GM12878 (cell line): Measurements from ENCODE around the gene CDCA3. TPM values are rescaled to one million over a fixed set of nuclear protein-coding genes. Genes with fewer than 3 reads are reported as not detected.
A peak's percentile ranks its signal among the peaks of the same experiment; 100 is the strongest.

Source experiments
- ATAC-seq: fragments of 200-7000 bp; cut with Tn5 transposase; 3 replicates; pipeline ENCODE4 v1.9.1; 2020; ENCODE audit warnings: mild to moderate bottlenecking, moderate library complexity
- BruUV-seq: library from RNA; stranded (reverse); fragments of 400-500 nt; replicated peaks from 2 replicates; lab custom pipeline; 2021; lab: Mats Ljungman, UMichigan
- CTCF ChIA-PET: fragments of 300-600 bp; sonication (Branson Sonifier 250); formaldehyde crosslinking; extraction: SDS; loops from one replicate; lab custom pipeline; 2021; ENCODE audit warnings: inconsistent platforms; lab: Yijun Ruan, JAX
- POLR2A ChIA-PET: fragments of 350-600 bp; formaldehyde crosslinking; extraction: SDS; loops from one replicate; lab custom pipeline; 2021; ENCODE audit warnings: inconsistent platforms; lab: Charles Lee
- RAD21 ChIA-PET: fragments of 300-600 bp; sonication (Branson Sonifier 250); formaldehyde crosslinking; loops from one replicate; lab custom pipeline; 2023; ENCODE audit warnings: antibody characterized with exemption; ENCODE audit not compliant: unreplicated experiment; lab: Charles Lee
- SMC1A ChIA-PET: fragments of 300-600 bp; sonication (Branson Sonifier 250); formaldehyde crosslinking; loops from one replicate; lab custom pipeline; 2023; ENCODE audit not compliant: unreplicated experiment, uncharacterized antibody; lab: Charles Lee
- DNase-seq: peaks from one replicate; pipeline ENCODE4 v3.0.0-alpha.2; 2011; ENCODE audit warnings: low read depth, low spot score
- FAIRE-seq: peaks from 3 replicates; lab custom pipeline; 2011; peaks lifted over from hg19 to GRCh38; lab: Jason Lieb, UNC
- H2AFZ ChIP-seq: 2 replicates; pipeline ENCODE4 v1.6.0; 2011; ENCODE audit warnings: low read depth, low read length, control low read depth; ENCODE audit not compliant: control insufficient read depth
- H3K27ac ChIP-seq: 2 replicates; pipeline ENCODE4 v1.5.1; 2011; ENCODE audit warnings: control low read depth; ENCODE audit not compliant: control insufficient read depth, insufficient read depth
- H3K27me3 ChIP-seq, 2 experiments: replicated peaks in 1 of 2; 2 replicates each; pipeline versions ENCODE4 v1.6.0 to v1.6.1; 2011; ENCODE audit warnings: low read length in 1 of 2; ENCODE audit not compliant: control insufficient read depth in 2 of 2, insufficient read depth in 2 of 2
- H3K36me3 ChIP-seq, 2 experiments: 2 replicates each; pipeline ENCODE4 v1.5.1; 2011; ENCODE audit warnings: low read length in 1 of 2; ENCODE audit not compliant: control insufficient read depth in 2 of 2, insufficient read depth in 2 of 2
- H3K4me1 ChIP-seq: 2 replicates; pipeline ENCODE4 v1.6.1; 2011; ENCODE audit warnings: mild to moderate bottlenecking, low read length, moderate library complexity, mixed read lengths; ENCODE audit not compliant: control insufficient read depth, insufficient read depth
- H3K4me2 ChIP-seq: 2 replicates; pipeline ENCODE4 v1.6.0; 2011; ENCODE audit warnings: control low read depth; ENCODE audit not compliant: control insufficient read depth, insufficient read depth
- H3K4me3 ChIP-seq: fragments of 200-600 bp; sonication (generic); 2 replicates; pipeline ENCODE4 v1.5.1; 2016
- H3K79me2 ChIP-seq: 2 replicates; pipeline ENCODE4 v1.6.0; 2011; ENCODE audit warnings: low read length; ENCODE audit not compliant: control insufficient read depth, insufficient read depth
- H3K9ac ChIP-seq: 2 replicates; pipeline ENCODE4 v1.8.0; 2011; ENCODE audit warnings: low read length, control low read depth, mixed read lengths; ENCODE audit not compliant: control insufficient read depth, insufficient read depth
- H3K9me3 ChIP-seq: replicated peaks from 3 replicates; pipeline ENCODE4 v1.5.1; 2011; ENCODE audit warnings: mild to moderate bottlenecking, low read length; ENCODE audit not compliant: control insufficient read depth, insufficient read depth
- H4K20me1 ChIP-seq: 2 replicates; pipeline ENCODE4 v1.6.0; 2011; ENCODE audit not compliant: control insufficient read depth, insufficient read depth
- CEBPB ChIP-seq, 2 experiments: fragments of 150-350 bp in 1 of 2; IDR thresholded peaks; 2 replicates each; pipeline ENCODE4 v1.6.1; 2012 to 2014; ENCODE audit warnings: low read depth in 2 of 2, low read length in 2 of 2, borderline replicate concordance in 1 of 2, inconsistent platforms in 1 of 2
- E4F1 ChIP-seq: fragments of 450-650 bp; IDR thresholded peaks from 2 replicates; pipeline ENCODE4 v1.6.1; 2018; ENCODE audit warnings: borderline replicate concordance, mild to moderate bottlenecking; ENCODE audit not compliant: partially characterized antibody
- ETV6 ChIP-seq, 2 experiments: fragments of 450-650 bp in 1 of 2; IDR thresholded peaks in 1 of 2; conservative IDR thresholded peaks in 1 of 2; 2 replicates each; pipeline ENCODE4 v1.6.1; 2014; ENCODE audit warnings: antibody characterized with exemption in 1 of 2, borderline replicate concordance in 1 of 2, low read depth in 1 of 2, mild to moderate bottlenecking in 1 of 2, moderate library complexity in 1 of 2
- HDAC2 ChIP-seq: fragments of 200-600 bp; sonication (generic); IDR thresholded peaks from 2 replicates; pipeline ENCODE4 v1.6.1; 2017
- NFIC ChIP-seq: IDR thresholded peaks from 2 replicates; pipeline ENCODE4 v1.6.1; 2012; ENCODE audit warnings: low read depth, mild to moderate bottlenecking, inconsistent platforms, low read length, moderate library complexity
- NR2C1 ChIP-seq: fragments of 450-650 bp; IDR thresholded peaks from 2 replicates; pipeline ENCODE4 v1.6.1; 2017; ENCODE audit warnings: antibody characterized with exemption, mild to moderate bottlenecking, moderate library complexity
- POLR2A ChIP-seq: IDR thresholded peaks from 2 replicates; pipeline ENCODE4 v1.6.1; 2011; ENCODE audit warnings: low read depth, mild to moderate bottlenecking, low read length
- SIX5 ChIP-seq: IDR thresholded peaks from 2 replicates; pipeline ENCODE4 v1.6.1; 2011; ENCODE audit warnings: mild to moderate bottlenecking, low read depth, low read length, moderate library complexity; ENCODE audit not compliant: severe bottlenecking
- SMARCA5 ChIP-seq: fragments of 450-650 bp; IDR thresholded peaks from 2 replicates; pipeline ENCODE4 v1.6.1; 2017; ENCODE audit warnings: mild to moderate bottlenecking
- SREBF2 ChIP-seq: IDR thresholded peaks from 2 replicates; pipeline ENCODE4 v1.6.1; 2012; ENCODE audit warnings: mild to moderate bottlenecking, low read length
- TCF12 ChIP-seq: IDR thresholded peaks from 2 replicates; pipeline ENCODE4 v1.6.1; 2011; ENCODE audit warnings: low read depth, mild to moderate bottlenecking, low read length
- ZNF207 ChIP-seq: fragments of 450-650 bp; IDR thresholded peaks from 2 replicates; pipeline ENCODE4 v1.6.1; 2014; ENCODE audit warnings: antibody characterized with exemption, mild to moderate bottlenecking, borderline replicate concordance
- WGBS: methylation state at CpG from one replicate; pipeline ENCODE4 v1.1.6; 2016; ENCODE audit warnings: low lambda C conversion rate; ENCODE audit not compliant: insufficient replicate concordance, insufficient coverage; ENCODE audit errors: missing lambda C conversion rate; 5-methylcytosine and 5-hydroxymethylcytosine counted together
- in situ Hi-C: fragments of 300-500 bp; cut with MboI; formaldehyde crosslinking; loops from 9 replicates; pipeline ENCODE4 v1.14.3; 2018; ENCODE audit warnings: mixed read lengths
- intact Hi-C: fragments of 100-400 bp; cut with micrococcal nuclease; formaldehyde crosslinking; loops from one replicate; pipeline ENCODE4 v1.14.2; 2022; ENCODE audit not compliant: unreplicated experiment
- polyA plus RNA-seq, 11 experiments: library from polyadenylated mRNA; depleted of rRNA in 4 of 11; unstranded in 6 of 11; stranded (reverse) in 5 of 11; fragments of >200 nt; fragmentation: Nextera tagmentation in 4 of 11; fragmentation: Illumina TruSeq in 1 of 11; extraction: Ambion mirVana in 4 of 11; extraction: Trizol in 1 of 11; gene quantifications; 1 replicate in 1 of 11; 2 replicates in 10 of 11; pipeline versions ENCODE4 v1.2.1 to v1.2.3, GENCODE V29; 2011 to 2016; ENCODE audit warnings: inconsistent platforms in 2 of 11, missing spikeins in 2 of 11, low read depth in 1 of 11
- total RNA-seq, 4 experiments: library from RNA; depleted of rRNA in 3 of 4; stranded (reverse); fragments of >200 nt in 3 of 4; fragmentation: Illumina TruSeq in 1 of 4; extraction: Trizol in 1 of 4; gene quantifications; 2 replicates each; pipeline versions ENCODE4 v1.2.1 to v1.2.3, GENCODE V29; 2013 to 2021
- TF ChIP-seq, protein P1 (sequence below): fragments of 450-650 bp; IDR thresholded peaks from 2 replicates; pipeline ENCODE4 v1.6.1; 2017; ENCODE audit warnings: mild to moderate bottlenecking, moderate library complexity
- TF ChIP-seq, protein P2 (sequence below): IDR thresholded peaks from 2 replicates; pipeline ENCODE4 v1.6.1; 2012; ENCODE audit warnings: low read depth, low read length, improper control_type of control experiment

The CDCA3 gene
- total and polyA plus RNA-seq, 10 of the 15 experiments (the other 5 are each of a cell fraction or from before 2014, with no cell fraction given), result 34.5 to 148 (median 97.4) TPM

DNA sequence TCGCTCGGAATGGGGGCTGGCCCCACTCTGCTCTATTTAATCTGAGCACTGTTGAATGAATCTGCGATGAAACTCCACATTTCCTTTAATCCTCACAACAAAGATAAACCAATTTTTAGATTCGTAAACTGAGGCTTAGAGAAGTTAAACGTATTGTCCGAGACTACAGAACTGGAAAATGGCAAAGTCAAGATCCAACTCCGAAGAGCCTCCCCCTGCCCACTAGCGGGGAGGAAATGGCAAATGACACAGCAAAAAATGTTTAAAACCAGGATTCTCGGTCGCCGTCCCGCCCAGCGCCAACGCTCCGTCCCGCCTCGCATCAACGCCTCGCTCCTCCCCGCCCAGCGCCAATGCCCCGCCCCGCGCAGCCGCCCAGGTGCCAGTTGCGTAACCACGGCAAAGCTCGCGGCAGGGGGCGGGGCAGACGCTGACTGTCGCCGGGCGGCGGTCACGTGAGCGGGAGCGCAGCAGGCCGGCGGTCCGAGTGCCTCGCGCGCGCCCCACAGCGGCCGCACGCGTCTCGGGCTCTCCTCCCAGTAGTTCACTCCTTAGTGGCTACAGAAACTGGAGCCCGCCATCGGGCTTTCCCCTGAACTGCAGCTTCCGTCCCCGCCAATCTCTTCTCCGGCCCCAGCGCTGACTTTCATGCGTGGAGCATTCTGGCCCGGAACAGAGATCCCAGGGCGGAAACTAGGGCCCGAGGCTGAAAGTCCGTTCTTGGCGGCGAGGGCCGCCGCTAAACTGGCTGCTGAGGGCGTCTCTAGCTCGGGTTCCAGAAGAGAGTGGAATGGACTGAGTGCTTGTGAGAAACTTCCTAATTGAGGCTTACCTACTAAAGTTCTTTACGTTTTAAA is 39.9 kb upstream of the CDCA3 start:
- peaks cover 12% of the 10 kb centered on the region for H3K4me1 ChIP-seq
- peak overlapping the region; percentile 82 for H3K4me2 ChIP-seq
- in situ Hi-C loops, result no loop called here
- H3K4me3 ChIP-seq, result peak overlapping the region; percentile 64
- ChIA-PET RAD21 (interaction anchor here (0.7 to 2.3 kb wide), 15 partner anchors 18 to 218 kb away, joined by 3 to 37 read pairs (median 3); partner anchors contain the start of genes C1RL, CDCA3, ENO2 and RNU7-1), SMC1A (interaction anchor here (0.7 to 2.8 kb wide), 16 partner anchors 9 to 138 kb away, joined by 3 to 41 read pairs (median 4); partner anchors contain the start of genes C12orf57, CDCA3, ENO2 and MLF2), POLR2A (interaction anchor here (0.5 to 2.1 kb wide), 19 partner anchors 11 to 258 kb away, joined by 3 to 30 read pairs (median 4); partner anchors contain the start of genes C12orf57, CDCA3, COPS7A and ENO2), CTCF (interaction anchor here (0.8 to 6.1 kb wide), 23 partner anchors 9 to 222 kb away, joined by 3 to 121 read pairs (median 6); partner anchors contain the start of genes C12orf57, CDCA3, LRRC23 and MLF2)
- WGBS, result 2% methylated on average over 57 of the region's 68 CpGs
- FAIRE-seq (peak; percentile 89), ATAC-seq (peak; percentile 98), DNase-seq (peak; percentile 86)
- no peaks in the 10 kb centered on the region for H3K27me3 ChIP-seq
- H3K9me3 ChIP-seq, result no peaks in the 10 kb centered on the region
- peak overlapping the region; percentile 88 for H3K9ac ChIP-seq
- H3K36me3 ChIP-seq, result no peaks in the 10 kb centered on the region
- no peaks in the 10 kb centered on the region for H3K79me2 ChIP-seq
- intact Hi-C loops, result loop anchor here (1.0 kb wide), 4 partner anchors 13 to 39 kb away; partner anchors contain the start of genes LRRC23, SPSB2 and USP5
- H3K27ac ChIP-seq, result peak overlapping the region; percentile 97
- peak overlapping the region; percentile 87 for H2AFZ ChIP-seq
- no TSS peak for BruUV-seq
- no peaks in the 10 kb centered on the region for H4K20me1 ChIP-seq
- TF ChIP-seq NFIC (no peak; the same call in 1 of the 2 replicates), ZNF207 (peak; percentile 68), E4F1 (no peak), ETV6 (conservative IDR thresholded peaks at IDR 0.05 in 1 of 2, IDR thresholded peaks at IDR 0.05 in 1 of 2; ENCODE audit: borderline replicate concordance in 1 of 2, low read depth in 1 of 2) (peak in 1 of 2 experiments; percentile 60; a peak in 1 of 4 replicates), SIX5 (no peak), NR2C1 (peak; percentile 43; the same call in 1 of the 2 replicates), TCF12 (peak; percentile 76), SREBF2 (0 out of 2 replicates have a peak, but pooled peaks have one; percentile 5), SMARCA5 (peak; percentile 92), CEBPB (IDR thresholded peaks at IDR 0.05; ENCODE audit: borderline replicate concordance in 1 of 2, low read depth in 2 of 2, low read length in 2 of 2) (peak in 1 of 2 experiments; percentile 97; a peak in 2 of 4 replicates), POLR2A (peak; percentile 72), HDAC2 (no peak)
- TF ChIP-seq, protein P1, sequence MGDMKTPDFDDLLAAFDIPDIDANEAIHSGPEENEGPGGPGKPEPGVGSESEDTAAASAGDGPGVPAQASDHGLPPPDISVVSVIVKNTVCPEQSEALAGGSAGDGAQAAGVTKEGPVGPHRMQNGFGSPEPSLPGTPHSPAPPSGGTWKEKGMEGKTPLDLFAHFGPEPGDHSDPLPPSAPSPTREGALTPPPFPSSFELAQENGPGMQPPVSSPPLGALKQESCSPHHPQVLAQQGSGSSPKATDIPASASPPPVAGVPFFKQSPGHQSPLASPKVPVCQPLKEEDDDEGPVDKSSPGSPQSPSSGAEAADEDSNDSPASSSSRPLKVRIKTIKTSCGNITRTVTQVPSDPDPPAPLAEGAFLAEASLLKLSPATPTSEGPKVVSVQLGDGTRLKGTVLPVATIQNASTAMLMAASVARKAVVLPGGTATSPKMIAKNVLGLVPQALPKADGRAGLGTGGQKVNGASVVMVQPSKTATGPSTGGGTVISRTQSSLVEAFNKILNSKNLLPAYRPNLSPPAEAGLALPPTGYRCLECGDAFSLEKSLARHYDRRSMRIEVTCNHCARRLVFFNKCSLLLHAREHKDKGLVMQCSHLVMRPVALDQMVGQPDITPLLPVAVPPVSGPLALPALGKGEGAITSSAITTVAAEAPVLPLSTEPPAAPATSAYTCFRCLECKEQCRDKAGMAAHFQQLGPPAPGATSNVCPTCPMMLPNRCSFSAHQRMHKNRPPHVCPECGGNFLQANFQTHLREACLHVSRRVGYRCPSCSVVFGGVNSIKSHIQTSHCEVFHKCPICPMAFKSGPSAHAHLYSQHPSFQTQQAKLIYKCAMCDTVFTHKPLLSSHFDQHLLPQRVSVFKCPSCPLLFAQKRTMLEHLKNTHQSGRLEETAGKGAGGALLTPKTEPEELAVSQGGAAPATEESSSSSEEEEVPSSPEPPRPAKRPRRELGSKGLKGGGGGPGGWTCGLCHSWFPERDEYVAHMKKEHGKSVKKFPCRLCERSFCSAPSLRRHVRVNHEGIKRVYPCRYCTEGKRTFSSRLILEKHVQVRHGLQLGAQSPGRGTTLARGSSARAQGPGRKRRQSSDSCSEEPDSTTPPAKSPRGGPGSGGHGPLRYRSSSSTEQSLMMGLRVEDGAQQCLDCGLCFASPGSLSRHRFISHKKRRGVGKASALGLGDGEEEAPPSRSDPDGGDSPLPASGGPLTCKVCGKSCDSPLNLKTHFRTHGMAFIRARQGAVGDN, result peak; percentile 91
- TF ChIP-seq, protein P2, sequence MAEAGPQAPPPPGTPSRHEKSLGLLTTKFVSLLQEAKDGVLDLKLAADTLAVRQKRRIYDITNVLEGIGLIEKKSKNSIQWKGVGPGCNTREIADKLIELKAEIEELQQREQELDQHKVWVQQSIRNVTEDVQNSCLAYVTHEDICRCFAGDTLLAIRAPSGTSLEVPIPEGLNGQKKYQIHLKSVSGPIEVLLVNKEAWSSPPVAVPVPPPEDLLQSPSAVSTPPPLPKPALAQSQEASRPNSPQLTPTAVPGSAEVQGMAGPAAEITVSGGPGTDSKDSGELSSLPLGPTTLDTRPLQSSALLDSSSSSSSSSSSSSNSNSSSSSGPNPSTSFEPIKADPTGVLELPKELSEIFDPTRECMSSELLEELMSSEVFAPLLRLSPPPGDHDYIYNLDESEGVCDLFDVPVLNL, result no peak
